GM21786 (cell line): ENCODE measurements around the gene BAIAP3.

Experiments
- ATAC-seq: cut with Tn5 transposase; IDR thresholded peaks from one replicate; pipeline ENCODE4 v1.9.1; 2021; ENCODE audit not compliant: unreplicated experiment

The BAIAP3 gene

GRCh38 chr16:1366060-1366711 lies 32.7 kb downstream of the BAIAP3 start:
- no peak for ATAC-seq

DNA sequence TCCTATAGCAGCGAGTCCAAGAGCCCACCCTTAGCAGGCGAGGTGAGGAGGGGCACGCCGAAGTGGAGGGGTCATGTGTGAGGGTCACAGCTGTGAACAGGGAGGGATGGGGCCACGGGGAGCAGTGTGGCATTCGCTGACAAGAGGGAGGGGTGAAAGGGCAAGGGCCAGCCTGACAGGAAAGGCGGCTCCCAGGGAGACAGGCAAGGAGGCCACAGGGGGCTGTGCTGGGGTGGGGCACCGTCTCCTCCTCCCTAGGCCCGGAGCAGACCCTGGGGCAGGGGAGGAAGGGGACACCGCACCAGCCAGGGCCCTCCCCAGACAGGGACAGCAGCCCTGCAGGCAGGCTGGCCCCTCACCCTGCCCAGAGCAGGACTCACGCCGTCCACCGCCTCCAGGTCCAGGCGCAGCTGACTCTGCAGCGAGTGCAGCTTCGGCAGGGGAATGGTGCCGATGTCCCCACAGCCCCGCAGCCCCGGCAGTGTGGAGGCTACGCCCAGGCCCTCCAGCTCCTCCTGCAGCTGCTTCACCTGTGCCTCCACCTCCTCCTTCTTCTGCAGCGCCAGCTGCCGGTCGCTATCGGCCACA lies 33.4 kb downstream of the BAIAP3 start:
- no peak for ATAC-seq

- no peak for ATAC-seq
These were observed 34.2 kb downstream of the BAIAP3 start for GRCh38 chr16:1367486-1368174.

GRCh38 chr16:1371054-1371978 lies 37.9 kb downstream of the BAIAP3 start:
- ATAC-seq: no peak

GRCh38 chr16:1372292-1372950 lies 39.0 kb downstream of the BAIAP3 start:
- ATAC-seq: no peak

DNA sequence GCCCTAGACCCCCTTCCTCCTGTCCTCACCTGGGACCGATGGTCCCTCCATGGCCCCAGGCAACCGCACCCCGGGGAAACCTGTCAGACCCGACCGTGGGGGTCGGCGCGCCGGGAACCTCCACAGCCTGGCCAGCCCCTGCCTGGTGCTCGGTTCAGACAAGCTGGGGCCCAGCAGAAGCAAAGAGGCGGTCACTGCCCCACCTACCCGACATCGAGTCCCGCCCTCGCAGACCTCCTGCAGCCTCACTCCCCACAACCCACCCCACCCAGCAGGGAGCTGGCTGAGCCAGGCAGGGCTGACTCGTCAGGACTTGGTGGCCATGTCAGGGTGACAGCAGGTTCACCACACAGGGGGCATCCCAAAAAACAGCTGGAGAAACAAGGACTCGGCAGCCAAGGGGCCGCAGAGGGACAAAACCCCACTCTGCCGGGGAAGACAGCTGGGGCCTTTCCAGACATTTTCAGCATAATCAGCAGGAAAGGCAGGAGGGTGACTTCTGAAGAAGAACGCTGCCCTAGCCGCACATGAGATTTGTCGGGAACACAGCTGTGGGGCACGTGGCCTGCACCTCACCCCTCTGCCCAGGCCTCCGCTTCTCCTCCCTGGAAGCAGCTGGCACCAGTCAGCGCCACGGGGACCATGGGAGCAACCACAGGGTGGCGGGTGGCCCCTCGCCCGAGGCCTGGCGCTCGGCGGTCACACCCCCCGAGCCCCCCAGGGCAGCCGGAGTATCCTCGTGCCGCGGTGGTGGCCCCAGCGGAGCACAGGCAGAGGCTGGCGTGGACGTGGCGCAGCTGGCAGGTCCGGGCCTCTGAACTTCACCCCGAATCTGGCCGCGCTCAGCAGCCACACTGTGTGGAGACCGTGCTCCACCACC lies 41.2 kb downstream of the BAIAP3 start:
- no peak for ATAC-seq

- no peak for ATAC-seq
These were observed 41.8 kb downstream of the BAIAP3 start for GRCh38 chr16:1375298-1375640.

- no peak for ATAC-seq
These were observed 42.4 kb downstream of the BAIAP3 start for GRCh38 chr16:1375741-1376410.

DNA sequence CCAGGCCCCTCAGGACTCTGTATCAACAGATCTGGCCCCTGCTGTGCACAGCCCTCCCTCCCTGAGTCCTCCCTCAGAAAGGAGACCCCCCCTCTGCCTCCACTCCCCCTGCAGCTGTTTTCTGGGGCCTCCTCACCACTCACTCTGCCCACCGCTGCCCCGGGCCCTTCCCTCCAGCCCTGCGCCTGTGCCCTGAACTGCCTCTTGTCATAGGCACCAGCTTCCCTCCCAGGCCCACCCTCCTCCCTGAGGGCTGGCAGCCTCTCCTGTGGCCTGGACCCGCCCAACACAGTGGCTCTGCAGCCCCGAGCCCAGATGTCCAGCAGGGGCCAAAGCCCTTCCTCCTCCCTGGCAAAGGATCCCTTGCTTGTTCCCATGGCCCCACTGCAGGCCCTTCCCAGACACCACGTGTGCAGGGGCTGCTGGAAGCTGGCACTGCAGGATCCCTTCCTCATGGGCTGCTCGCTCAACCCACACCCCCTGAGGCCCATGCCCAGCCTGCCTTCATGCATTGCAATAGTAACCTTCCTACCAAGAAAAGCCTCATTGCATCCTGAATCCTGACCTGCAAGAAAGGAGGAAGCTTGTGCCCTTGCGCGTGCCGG lies 44.1 kb downstream of the BAIAP3 start:
- ATAC-seq: no peak

- ATAC-seq: no peak
These were observed 44.8 kb downstream of the BAIAP3 start for GRCh38 chr16:1378087-1378803.

DNA sequence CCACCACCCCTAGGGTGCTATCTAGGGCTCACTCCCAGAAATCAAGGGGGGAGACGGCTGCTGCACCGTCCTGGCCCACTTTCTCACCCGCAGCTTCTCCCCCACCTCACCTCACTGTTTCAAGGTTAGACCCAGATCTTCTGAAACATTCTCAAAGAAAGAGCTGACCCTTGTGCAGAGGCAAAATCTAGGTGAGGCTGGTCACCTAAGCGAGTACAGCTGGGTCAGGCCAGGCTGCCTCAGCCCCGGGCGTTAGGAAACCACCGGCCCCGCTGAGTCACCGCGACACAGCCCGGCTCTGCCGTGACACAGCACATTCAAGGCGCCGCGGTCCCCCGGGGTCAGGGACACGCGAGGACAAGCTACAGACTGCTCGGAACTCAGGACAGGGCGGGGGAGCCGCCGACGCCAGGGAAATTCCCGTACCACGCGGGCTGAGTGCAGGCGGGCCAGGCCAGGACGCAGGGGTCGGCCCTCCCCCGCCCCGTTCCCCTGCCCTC lies 45.4 kb downstream of the BAIAP3 start:
- ATAC-seq: no peak

DNA sequence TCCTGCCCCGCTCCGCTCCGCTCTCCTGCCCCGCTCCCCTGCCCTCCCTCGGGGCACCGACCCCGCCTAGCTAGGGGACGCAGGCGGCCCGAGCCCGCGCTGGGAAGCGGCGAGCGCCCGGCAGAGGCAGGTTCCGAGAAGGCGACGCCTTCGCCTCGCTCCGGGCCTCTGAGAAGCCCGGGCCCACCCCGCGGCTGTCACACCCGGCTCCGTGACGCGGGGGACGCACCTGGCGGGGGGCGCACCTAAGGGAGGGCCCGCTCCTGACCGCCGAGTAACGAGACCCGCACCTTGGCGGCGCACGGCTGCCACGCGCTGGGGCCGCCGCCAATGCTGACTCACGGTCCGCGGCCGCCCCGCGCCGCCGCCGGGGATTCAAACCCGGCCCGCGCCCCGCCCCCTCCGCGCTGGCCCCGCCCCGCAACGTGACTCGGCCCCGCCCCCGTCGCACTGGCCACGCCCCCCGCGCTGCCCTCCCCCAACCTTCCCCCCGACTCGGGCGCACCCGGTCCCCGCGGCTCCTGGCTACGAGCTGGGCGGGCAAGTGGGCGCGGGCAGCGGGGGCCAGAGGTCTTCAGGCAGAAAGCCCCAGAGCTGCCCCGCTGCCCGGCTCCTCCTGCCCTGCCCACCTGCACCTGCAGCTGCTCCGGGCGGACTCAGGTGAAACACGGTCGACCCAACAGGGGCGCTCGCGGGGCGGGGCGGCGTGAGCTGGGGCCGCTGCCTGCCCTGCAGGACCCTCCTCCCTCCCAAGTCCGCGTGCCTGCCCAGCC lies 46.0 kb downstream of the BAIAP3 start:
- no peak for ATAC-seq

DNA sequence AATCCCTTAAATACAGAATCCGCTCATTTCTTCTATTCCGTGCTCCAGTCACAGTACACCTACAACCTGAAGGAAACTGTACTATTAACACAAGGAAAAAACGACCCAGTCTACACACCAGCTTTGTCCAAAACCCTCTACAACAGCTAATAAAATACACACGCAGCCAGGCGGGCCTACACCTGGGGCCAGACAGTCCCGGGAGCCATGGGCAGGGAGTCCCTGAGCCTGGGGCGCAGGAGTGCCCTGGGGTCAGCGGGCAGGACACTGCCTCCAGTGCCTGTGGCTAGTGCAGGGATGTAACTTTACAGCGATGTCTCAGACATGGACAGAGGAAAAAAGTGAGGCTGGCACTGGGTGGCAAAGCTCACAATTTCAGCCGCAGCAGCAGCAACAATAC lies 46.8 kb downstream of the BAIAP3 start:
- ATAC-seq: no peak

- ATAC-seq: no peak
These were observed 48.4 kb downstream of the BAIAP3 start for GRCh38 chr16:1381612-1382406.

- no peak for ATAC-seq
These were observed 50.1 kb downstream of the BAIAP3 start for GRCh38 chr16:1383556-1383955.

DNA sequence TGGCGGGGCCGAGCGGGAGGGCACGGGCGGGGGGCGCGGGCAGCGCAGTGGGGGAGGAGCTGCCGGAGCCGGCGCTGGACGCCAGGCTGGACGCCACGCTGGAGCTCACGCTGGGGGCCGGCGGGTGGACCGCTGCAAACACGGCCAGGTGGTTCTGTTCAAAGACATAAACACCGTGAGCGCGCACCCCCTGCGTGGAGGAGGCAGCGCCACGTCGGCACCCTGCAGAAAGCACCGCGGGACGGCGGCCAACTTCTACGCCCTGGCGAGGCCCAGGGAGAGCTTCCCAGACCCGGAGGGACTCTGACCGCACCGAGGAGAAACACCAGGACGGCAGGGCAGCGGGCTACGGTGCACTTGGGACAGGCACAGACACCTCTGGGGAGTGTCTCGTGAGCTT lies 51.8 kb downstream of the BAIAP3 start:
- no peak for ATAC-seq

DNA sequence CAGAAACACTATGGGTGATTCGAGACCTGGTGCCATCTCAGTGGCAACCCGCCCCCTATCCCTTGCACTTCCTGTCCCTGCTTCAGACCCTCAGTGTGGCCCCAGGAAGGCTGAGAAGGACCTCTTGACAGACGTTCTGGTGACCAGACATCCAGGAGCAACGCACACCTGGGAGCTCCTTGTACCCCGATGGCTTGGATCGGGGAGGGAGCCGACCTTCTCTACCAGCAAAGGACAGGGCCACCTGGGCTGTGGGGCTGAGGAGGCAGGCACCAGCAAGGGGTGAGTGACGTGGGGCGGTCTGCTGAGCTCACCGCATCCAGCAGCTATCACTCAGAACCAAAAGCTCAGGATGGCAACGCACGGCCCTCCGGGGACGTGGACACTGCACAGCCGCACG lies 53.9 kb downstream of the BAIAP3 start:
- ATAC-seq: no peak
